Subcutaneous adipose tissue (tissue), 4 donors: ENCODE results near the gene IQSEC2. TPM values are rescaled to one million over a fixed set of nuclear protein-coding genes. Genes with fewer than 3 reads are reported as not detected.

Source experiments
- total RNA-seq, 4 donors: library from RNA; depleted of rRNA; stranded (reverse); fragments of >200 nt; gene quantifications; one replicate each; pipeline ENCODE4 v1.1.0, GENCODE V29; 2016
- TF ChIP-seq, protein P1 (sequence below): fragments of 450-650 bp; IDR thresholded peaks from one replicate; pipeline ENCODE4 v1.5.1; 2016; ENCODE audit warnings: low read depth, mild to moderate bottlenecking, control low read depth, antibody characterized with exemption, moderate library complexity

IQSEC2 gene
- total RNA-seq = 10 to 100 TPM; 13.0 to 24.5 (median 19.2) TPM

DNA sequence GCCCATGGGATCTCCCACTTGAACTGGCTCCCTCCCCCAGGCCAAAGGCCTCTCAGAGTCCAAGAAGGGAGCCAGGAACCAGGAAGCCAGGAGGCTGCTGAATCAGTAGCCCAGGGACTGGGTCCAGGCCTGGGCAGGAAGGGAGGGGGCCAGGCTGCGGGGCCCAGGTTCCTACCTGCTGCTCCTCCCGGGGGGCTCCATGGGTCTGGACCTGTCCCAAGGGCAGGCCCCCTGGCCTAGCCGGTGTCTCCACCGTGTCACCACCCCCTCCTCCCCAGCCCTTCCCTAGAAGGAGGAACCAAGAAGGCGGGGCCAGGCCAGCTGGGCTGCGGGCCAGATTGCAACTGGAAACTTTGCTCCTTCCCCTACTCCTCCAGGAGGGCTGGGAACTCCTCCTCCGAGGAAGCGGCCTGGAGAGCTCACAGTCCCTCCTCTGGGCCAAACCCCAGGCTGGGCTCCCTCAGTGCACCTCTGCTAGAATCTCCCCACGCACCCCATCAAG is at the start of gene IQSEC2:
Gene IQSEC2, minus strand, starts transcription at position 264 of the 502 bp plus-strand sequence.
- TF ChIP-seq, protein P1, sequence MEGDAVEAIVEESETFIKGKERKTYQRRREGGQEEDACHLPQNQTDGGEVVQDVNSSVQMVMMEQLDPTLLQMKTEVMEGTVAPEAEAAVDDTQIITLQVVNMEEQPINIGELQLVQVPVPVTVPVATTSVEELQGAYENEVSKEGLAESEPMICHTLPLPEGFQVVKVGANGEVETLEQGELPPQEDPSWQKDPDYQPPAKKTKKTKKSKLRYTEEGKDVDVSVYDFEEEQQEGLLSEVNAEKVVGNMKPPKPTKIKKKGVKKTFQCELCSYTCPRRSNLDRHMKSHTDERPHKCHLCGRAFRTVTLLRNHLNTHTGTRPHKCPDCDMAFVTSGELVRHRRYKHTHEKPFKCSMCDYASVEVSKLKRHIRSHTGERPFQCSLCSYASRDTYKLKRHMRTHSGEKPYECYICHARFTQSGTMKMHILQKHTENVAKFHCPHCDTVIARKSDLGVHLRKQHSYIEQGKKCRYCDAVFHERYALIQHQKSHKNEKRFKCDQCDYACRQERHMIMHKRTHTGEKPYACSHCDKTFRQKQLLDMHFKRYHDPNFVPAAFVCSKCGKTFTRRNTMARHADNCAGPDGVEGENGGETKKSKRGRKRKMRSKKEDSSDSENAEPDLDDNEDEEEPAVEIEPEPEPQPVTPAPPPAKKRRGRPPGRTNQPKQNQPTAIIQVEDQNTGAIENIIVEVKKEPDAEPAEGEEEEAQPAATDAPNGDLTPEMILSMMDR = no peak

- TF ChIP-seq, protein P1 = no peak
Measured at GRCh38 chrX:53330331-53330730, 48.9 kb upstream of the IQSEC2 start.

DNA sequence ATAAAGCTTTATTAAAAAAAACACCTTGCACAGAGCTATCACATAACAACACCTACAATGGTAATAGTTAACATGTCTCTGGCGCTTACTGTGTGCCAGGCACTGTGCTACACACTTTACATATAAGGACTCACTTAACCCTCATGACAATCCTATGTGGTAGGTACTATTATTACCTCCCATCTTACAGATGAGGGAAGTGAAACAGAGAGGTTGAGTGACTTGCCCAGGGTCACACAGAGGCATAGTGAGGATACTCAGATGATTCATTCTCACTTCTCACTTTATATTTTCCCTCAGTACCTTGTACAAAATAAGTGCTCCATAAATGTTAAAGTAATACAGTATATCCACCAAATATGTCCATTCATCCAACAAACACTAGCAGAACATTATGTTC is 43.4 kb upstream of the IQSEC2 start:
- TF ChIP-seq, protein P1 = no peak

GRCh38 chrX:53324085-53324484 is 42.7 kb upstream of the IQSEC2 start:
- TF ChIP-seq, protein P1 = no peak

DNA sequence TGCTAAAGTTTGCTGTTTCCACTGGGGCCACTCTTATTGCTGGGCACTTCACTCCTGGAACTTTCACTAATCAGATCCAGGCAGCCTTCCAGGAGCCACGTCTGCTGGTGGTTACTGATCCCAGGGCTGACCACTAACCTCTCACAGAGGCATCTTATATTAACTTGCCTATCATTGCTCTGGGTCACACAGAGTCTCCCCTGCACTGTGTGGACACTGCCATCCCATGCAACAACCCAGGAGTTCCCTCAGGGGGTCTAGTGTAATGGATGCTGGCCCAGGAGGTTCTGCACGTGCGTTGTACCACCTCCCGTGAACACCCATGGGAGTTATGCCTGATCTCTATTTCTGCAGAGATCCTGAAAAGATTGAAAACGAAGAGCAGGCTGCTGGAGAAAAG is 41.8 kb upstream of the IQSEC2 start:
- TF ChIP-seq, protein P1 = no peak

DNA sequence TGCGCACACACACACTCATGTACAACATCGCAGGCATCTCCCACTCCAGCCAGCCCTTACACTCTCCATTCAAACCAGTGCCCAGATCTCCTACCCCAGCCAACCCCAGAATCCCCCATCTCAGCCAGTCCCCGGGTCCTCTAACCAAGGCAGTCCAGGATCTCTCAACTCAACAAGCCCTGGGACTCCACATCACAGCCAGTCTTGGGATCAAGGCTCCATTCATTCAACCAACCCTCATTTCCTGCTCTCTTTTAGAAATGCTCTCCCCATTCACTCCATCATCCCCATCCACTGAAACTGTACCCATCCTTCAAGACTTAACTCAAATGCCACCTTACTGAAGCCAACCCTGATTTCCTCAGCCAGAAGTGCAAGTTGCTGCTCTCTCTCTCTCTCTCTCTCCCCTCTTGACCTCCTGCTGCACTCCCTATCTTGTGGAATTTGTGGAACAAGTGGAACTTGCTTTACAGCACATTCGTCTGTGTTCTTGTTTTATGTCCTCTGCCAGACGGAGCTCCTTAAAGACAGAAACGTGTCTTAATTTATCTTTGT is 40.6 kb upstream of the IQSEC2 start:
- TF ChIP-seq, protein P1 = no peak

GRCh38 chrX:53321230-53321942 is 40.0 kb upstream of the IQSEC2 start:
- TF ChIP-seq, protein P1 = no peak
